Epidermal melanocyte (primary cell): ENCODE data around the gene CTSL.

ENCODE experiments used
- DNase-seq: peaks from one replicate; pipeline ENCODE4 v3.0.0; 2011; ENCODE audit warnings: low spot score; ENCODE audit not compliant: insufficient read length

The CTSL gene

DNA sequence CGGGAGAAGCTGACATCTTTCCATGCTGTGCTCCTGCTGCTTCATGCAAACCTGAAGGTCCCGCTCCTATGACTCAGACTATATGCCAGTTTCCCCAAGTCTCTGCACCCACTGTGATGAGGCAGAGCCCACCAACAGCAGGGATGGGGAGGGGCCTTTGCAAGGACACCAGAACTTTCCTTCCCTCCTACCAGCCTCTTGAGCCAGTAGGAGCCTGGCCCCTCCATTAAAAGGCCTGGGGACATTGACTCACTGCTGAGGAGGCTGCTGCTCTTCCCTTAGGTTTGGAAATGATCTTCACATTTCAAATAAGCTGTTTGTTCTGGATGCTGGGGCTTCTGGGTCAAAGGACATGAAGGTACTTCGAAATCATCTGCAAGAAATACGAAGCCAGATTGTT lies 26.1 kb upstream of the CTSL start:
- DNase-seq = no peak

GRCh38 chr9:87701491-87701890 lies 24.4 kb upstream of the CTSL start:
- DNase-seq = no peak

DNA sequence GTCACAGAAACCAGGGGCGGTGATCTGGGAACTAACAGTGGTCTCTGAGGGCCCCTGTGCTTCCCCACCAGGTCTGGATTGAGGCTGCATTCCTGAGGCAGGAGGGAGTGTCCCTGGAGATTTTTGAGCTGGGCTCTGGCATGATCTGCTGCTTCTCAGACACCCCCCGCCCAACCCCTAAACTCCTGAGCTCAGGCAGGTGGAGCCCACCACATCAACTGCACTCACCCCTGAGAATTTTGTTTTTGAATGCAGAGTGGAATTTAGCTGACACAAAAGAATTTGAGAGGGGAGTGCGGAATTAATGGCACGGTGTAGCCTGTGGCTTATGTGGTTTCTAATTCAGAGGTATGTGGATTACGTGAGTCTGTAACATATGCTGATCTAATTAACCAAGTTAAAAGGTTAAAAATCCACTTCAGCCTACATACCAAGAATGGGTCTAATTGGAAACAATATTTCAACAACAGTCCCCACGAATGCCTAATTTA lies 23.9 kb upstream of the CTSL start:
- no peak for DNase-seq

DNA sequence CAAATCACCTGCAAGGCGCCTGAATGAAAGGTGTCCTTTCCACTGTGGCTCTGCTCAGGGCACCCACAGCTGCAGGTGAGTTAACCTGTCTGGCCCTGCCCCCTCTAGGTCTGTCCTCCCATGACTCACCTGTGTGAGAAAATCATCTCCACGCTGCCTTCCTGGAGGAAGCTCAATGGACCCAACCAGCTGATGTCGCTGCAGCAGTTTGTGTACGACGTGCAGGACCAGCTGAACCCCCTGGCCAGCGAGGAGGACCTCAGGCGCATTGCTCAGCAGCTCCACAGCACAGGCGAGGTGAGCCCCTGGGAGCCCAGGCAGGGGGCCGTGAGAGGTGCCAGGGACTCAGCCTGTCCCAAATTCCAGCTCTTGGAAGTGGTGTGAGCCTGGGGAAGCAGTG lies 23.0 kb upstream of the CTSL start:
- DNase-seq = no peak

DNA sequence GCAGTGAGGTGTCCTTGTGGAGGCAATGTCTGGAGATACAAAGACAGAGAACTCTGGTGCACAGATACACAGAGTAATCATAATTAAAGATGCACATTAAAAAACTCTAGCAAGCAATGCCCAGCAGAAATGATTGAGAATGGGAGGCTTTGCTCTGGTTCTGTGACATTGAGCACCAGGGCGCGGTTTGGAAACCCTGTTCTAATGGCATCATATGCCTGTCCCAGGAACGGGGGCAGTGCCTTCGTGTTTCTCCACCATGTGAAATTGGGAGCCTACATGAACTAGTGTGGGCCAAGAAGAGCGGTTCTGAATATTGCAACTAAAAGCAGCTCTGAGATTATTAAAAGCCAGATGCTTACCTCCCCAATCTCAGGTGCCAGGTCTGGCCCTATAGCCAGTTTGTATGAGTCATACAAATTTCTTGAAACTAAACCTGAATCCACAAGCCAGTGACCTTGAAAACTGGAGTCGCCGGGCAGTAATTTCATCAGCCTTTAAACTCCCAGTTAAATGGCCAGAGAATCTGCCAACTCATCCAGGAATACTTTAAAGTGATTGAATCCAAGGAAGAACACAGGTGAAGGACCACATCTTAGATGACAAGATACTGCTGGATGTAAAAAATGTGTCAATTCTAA lies 22.2 kb upstream of the CTSL start:
- no peak for DNase-seq

GRCh38 chr9:87704342-87704741 lies 21.6 kb upstream of the CTSL start:
- no peak for DNase-seq

DNA sequence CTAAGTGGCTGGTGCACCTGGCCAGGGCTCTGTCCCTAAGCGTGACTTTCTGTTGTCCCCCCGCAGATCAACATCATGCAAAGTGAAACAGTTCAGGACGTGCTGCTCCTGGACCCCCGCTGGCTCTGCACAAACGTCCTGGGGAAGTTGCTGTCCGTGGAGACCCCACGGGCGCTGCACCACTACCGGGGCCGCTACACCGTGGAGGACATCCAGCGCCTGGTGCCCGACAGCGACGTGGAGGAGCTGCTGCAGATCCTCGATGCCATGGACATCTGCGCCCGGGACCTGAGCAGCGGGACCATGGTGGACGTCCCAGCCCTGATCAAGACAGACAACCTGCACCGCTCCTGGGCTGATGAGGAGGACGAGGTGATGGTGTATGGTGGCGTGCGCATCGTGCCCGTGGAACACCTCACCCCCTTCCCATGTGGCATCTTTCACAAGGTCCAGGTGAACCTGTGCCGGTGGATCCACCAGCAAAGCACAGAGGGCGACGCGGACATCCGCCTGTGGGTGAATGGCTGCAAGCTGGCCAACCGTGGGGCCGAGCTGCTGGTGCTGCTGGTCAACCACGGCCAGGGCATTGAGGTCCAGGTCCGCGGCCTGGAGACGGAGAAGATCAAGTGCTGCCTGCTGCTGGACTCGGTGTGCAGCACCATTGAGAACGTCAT lies 19.7 kb upstream of the CTSL start:
- DNase-seq = no peak

DNA sequence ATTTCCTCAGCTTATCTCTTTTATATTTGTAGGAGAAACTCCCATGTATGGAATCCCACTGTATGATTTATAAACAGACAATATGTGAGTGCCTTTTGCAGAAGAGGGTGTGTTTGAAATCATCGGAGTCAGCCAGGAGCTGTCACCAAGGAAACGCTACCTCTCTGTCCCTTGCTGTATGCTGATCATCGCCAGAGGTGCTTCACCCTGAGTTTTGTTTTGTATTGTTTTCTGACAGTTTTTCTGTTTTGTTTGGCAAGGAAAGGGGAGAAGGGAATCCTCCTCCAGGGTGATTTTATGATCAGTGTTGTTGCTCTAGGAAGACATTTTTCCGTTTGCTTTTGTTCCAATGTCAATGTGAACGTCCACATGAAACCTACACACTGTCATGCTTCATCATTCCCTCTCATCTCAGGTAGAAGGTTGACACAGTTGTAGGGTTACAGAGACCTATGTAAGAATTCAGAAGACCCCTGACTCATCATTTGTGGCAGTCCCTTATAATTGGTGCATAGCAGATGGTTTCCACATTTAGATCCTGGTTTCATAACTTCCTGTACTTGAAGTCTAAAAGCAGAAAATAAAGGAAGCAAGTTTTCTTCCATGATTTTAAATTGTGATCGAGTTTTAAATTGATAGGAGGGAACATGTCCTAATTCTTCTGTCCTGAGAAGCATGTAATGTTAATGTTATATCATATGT lies 18.0 kb upstream of the CTSL start:
- no peak for DNase-seq

DNA sequence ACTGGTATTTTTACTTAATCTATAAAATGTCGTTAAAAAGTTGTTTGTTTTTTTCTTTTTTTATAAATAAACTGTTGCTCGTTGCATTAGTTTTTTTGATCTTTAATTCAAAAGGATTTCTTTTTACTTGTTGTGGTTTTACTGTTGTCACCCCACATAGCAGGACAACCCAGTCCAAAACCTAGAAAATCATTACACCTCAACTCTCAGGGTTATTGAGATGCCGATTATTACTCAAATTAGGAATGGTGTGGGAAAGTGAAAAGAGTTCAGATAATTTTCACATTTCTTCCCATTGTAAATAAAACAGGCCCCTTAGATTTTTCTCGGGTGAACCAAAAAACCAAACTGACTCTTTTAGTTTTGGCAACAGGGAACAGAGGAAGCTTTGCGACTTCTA lies 17.4 kb upstream of the CTSL start:
- no peak for DNase-seq

GRCh38 chr9:87708986-87709728 lies 16.8 kb upstream of the CTSL start:
- DNase-seq = no peak

DNA sequence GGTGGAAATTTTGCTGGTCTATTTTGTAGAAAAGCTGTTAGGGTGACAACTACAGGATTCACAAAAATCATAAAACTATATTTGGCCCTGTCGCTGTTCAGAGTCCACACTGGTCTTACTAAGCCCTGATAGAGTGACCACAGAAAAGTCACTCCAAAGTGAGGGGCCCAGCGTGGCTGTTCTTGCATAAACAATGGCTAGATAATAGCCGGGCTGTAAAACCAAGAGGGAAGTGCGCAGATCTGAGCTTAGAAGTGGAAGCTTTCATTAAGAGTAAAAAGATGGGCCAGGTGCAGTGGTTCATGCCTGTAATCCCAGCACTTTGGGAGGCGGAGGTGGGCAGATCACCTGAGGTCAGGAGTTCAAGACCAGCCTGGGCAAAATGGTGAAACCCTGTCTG lies 15.5 kb upstream of the CTSL start:
- DNase-seq = no peak

DNA sequence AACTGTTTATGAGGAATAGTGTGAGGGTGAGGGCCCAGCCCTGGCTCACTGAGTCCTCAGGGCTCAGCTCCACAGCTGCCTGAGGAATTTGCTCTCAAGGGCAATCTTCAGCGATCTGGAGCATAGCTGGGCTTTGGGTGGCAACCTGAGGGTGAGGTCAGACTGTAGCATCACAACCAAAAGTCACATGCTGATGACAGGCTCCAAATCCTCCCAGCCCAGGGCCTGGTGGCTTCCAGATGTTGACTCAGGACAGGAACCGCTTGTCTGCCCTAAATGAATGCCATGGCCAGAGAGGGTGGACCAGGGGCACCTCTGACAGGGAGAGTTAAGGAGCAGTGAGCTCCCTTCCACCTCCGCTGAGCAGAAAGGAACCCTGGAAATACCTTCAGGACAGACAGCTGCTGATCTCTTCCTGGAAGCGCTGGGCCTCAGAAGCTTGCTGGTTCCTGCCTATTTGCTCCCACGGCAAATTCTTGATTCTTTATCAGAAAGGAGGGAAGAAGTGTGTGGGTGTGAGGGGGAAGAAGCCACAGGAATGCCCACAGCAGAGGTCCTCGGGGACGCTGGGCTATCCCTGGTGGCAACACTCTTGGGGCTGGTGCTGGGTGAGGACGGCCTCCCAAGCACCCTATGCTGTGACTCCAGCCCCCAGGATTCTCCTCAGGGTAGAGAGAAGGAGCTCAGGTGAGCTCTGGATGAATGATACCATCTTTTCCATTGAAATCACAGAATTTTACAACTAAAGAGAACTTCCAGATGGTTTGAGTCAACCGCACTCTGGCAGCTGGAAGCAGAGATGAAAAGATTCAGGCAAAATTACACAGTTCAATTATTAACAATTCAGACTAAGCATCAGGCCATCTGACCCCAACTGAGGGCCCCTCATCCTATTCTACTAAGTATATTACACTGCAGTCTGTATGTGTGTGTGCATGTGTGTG lies 13.8 kb upstream of the CTSL start:
- DNase-seq = peak; percentile 36

GRCh38 chr9:87712801-87713277 lies 13.1 kb upstream of the CTSL start:
- no peak for DNase-seq

DNA sequence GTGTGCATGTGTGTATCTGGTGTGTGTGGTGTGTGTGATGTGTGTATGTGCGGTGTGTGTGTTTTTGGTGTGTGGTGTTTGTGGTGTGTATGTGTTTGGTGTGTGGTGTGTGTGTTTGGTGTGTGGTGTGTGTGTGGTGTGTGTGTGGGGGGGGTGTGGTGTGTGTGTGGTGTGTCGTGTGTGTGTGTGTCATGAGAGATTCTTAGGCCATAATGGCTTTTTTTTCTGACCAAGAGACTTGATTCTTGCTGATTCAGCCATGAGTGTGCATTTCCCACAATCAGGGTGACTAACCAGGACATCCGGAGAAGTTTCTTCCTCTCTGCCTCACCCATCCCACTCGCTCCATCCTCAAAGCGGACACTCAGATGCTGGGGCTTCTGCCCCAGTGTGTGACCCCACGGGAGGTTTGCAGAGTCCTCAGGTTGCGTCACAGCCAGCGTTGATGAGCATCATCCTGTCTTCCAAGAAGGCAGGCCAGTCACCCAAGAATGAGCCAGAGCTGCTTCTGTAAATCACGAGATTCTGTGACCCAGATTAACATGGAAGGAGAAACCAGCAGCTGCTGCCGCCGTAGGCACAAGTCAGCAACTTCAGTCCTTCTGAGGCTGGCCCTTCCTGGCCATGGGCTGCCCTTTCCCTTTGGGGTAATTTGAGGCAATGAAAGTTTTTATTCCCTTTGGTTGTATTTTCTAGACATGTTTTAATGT lies 12.5 kb upstream of the CTSL start:
- DNase-seq = peak; percentile 70

DNA sequence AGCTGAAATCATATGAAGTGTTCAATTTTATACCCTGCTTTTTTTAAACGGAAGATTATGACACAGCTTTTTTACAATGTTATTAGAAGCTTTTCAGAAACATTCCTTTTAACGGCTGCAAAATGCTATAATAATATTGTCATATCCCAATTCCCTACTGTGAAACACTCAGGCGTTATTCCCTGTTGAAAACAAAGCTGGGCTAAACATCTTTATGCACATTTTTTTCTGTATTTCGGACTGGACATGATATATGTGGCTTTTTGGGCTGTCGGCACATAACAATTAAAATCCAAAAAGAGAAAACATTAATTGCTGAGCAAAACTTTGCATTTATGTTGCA lies 12.0 kb upstream of the CTSL start:
- DNase-seq = no peak

DNA sequence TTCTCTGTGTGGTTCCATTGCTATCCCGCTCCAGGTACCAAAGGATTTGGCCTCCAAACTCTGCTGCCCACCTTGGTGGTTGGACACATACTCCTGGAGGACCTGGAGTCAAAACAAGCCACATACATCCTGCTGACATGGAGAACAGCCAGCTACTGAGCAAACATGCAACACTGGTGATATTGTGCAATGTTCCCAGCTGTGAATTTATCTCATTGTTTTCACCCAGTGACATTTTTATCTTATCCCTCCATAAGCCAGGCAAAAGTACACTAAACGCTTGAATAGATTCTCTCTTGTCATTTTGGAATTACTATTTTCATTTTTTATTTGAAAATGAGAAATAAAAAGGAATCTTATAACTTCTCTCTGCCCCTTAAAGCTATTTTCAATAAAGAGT lies 11.1 kb upstream of the CTSL start:
- DNase-seq = no peak

- DNase-seq = no peak
These were observed 9.8 kb upstream of the CTSL start for GRCh38 chr9:87716141-87716540.

GRCh38 chr9:87717456-87717855 lies 8.5 kb upstream of the CTSL start:
- DNase-seq = no peak

- DNase-seq = no peak
These were observed 7.7 kb upstream of the CTSL start for GRCh38 chr9:87718231-87718630.
